Measurements from ENCODE around the gene KCNAB3. TPM values are rescaled to one million over a fixed set of nuclear protein-coding genes. Genes with fewer than 3 reads are reported as not detected.

KCNAB3 gene
- total and polyA plus RNA-seq, 2 donors from 2014 or later: 0.71 to 3.9 TPM

GRCh38 chr17:7974638-7975131 lies 45.0 kb upstream of the KCNAB3 start:
- TF ChIP-seq CTCF (IDR thresholded peaks at IDR 0.05; ENCODE audit: borderline replicate concordance, extremely low read depth, insufficient read depth): no peak

DNA sequence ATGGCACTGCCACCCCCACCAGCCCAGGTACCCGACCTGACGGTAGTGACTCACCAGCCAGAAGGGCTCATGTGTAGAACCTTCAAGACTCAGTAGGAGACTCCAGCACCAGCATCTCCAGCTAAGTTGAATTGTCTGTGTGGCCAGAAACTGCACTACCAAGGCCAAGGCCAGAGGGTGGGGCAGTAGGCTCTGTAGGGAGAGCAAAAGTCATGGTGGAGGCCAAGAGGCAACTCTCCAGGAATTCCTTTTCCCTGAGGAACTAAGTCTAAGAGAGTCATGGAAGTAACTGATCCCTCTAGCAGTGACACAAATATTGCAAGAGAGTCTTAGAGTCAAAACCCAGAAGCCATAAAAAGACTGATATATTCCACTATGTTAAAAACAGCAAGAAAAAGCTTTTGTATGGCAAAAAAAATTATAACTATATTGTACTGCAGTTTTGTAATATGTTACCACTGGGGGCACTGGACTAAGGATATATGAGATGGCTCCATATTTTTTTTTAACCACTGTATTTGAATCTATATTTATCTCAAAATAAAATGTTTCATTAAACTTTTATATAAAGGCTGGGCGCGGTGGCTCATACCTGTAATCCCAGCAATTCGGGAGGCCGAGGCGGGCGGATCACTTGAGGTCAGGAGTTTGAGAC lies 42.6 kb upstream of the KCNAB3 start:
- peaks cover 0 to 12% (median 0%) of the 10 kb centered on the region in 3 donors for H3K9me3 ChIP-seq (ENCODE audit: control insufficient read depth in 2 of 3, insufficient read depth in 1 of 3, low read length in 3 of 3)
- no peaks in the 10 kb centered on the region for H3K4me1 ChIP-seq (ENCODE audit: control insufficient read depth in 2 of 3, insufficient read depth in 2 of 3, low read depth in 1 of 3, low read length in 3 of 3)
- no peaks in the 10 kb centered on the region for H3K27me3 ChIP-seq (ENCODE audit: control insufficient read depth, insufficient read depth, low read length)
- DNase-seq (no peak), FAIRE-seq (no peak)
- H3K27ac ChIP-seq (ENCODE audit: low read depth in 2 of 2, low read length in 2 of 2): no peak overlapping the region
- no peak overlapping the region for H3K4me3 ChIP-seq (ENCODE audit: low read length in 3 of 3)
- intact Hi-C loops (cut with DNase I): no loop called here
- H3K9ac ChIP-seq (ENCODE audit: low read length in 3 of 3): no peak overlapping the region
- TF ChIP-seq CTCF (IDR thresholded peaks at IDR 0.05; ENCODE audit: borderline replicate concordance, extremely low read depth, insufficient read depth): no peak
- no peaks in the 10 kb centered on the region for H3K36me3 ChIP-seq (ENCODE audit: control insufficient read depth in 2 of 3, insufficient read depth in 3 of 3, low read length in 3 of 3)

More at GRCh38 chr17:7974638-7975131, 45.0 kb upstream of the KCNAB3 start:
- no peaks in the 10 kb centered on the region for H3K36me3 ChIP-seq (ENCODE audit: control insufficient read depth in 2 of 3, insufficient read depth in 3 of 3, low read length in 3 of 3)
- no peak overlapping the region for H3K4me3 ChIP-seq (ENCODE audit: low read length in 3 of 3)
- H3K4me1 ChIP-seq (ENCODE audit: control insufficient read depth in 2 of 3, insufficient read depth in 2 of 3, low read depth in 1 of 3, low read length in 3 of 3): no peaks in the 10 kb centered on the region
- H3K9me3 ChIP-seq (ENCODE audit: control insufficient read depth in 2 of 3, insufficient read depth in 1 of 3, low read length in 3 of 3): peaks cover 0 to 12% (median 0%) of the 10 kb centered on the region in 3 donors
- H3K27ac ChIP-seq (ENCODE audit: low read depth in 2 of 2, low read length in 2 of 2): no peak overlapping the region
- H3K9ac ChIP-seq (ENCODE audit: low read length in 3 of 3): no peak overlapping the region
- FAIRE-seq (no peak), DNase-seq (no peak)
- no peaks in the 10 kb centered on the region for H3K27me3 ChIP-seq (ENCODE audit: control insufficient read depth, insufficient read depth, low read length)
- intact Hi-C loops (cut with DNase I): no loop called here

DNA sequence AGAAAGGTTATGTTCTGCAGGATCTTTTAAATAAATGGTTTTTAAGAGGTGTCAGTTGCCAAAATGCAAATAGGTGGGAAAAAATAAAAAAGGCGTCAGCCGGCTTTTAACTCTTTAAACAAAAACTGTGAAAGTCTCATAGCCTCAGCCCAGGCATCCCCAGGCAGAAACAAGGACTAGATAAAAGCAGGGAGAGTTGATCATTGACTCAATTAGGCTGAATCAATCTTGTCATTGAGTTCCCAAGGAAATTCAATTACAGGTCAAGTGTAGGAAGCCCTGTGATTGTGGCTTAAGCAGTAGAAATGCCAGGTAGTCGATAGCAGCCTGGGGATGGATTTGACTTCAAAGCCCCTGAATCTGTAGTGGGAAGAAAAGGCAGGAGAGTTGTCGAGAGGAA lies 42.0 kb upstream of the KCNAB3 start:
- Histone ChIP-seq H3K9me3 (ENCODE audit: control insufficient read depth in 2 of 3, insufficient read depth in 1 of 3, low read length in 3 of 3) (peaks cover 0 to 12% (median 0%) of the 10 kb centered on the region in 3 donors), H3K4me1 (ENCODE audit: control insufficient read depth in 2 of 3, insufficient read depth in 2 of 3, low read depth in 1 of 3, low read length in 3 of 3) (no peaks in the 10 kb centered on the region), H3K36me3 (ENCODE audit: control insufficient read depth in 2 of 3, insufficient read depth in 3 of 3, low read length in 3 of 3) (no peaks in the 10 kb centered on the region), H3K27me3 (ENCODE audit: control insufficient read depth, insufficient read depth, low read length) (no peaks in the 10 kb centered on the region), H3K4me3 (ENCODE audit: low read length in 3 of 3) (no peak overlapping the region), H3K27ac (ENCODE audit: low read depth in 2 of 2, low read length in 2 of 2) (no peak overlapping the region), H3K9ac (ENCODE audit: low read length in 3 of 3) (no peak overlapping the region)
- DNase-seq (no peak), FAIRE-seq (no peak)
- intact Hi-C loops (cut with DNase I): no loop called here
- TF ChIP-seq CTCF (IDR thresholded peaks at IDR 0.05; ENCODE audit: borderline replicate concordance, extremely low read depth, insufficient read depth): no peak
